Glomerular visceral epithelial cell (primary cell): ENCODE data around the gene NECAB2.

Experiments
- DNase-seq: peaks from one replicate; pipeline ENCODE4 v3.0.0-alpha.2; 2016; ENCODE audit errors: extremely low spot score

The NECAB2 gene

DNA sequence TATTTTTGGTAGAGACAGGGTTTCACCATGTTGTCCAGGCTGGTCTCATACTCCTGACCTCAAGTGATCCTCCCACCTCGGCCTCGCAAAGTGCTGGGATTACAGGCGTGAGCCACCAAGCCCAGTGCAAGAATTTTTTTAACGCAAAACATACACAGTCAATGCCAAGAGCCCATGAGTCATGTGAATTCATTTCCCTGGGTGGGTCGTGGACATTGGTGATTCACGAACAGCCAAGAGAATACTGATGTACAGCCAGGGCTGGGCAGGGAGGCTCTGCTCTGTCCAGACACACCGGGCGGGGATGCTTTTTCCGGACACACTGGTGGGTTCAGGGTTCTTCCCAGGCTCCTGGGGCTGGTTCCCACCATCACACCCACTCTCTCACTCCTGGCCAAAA lies 56.8 kb downstream of the NECAB2 start:
- peak; percentile 19 for DNase-seq

DNA sequence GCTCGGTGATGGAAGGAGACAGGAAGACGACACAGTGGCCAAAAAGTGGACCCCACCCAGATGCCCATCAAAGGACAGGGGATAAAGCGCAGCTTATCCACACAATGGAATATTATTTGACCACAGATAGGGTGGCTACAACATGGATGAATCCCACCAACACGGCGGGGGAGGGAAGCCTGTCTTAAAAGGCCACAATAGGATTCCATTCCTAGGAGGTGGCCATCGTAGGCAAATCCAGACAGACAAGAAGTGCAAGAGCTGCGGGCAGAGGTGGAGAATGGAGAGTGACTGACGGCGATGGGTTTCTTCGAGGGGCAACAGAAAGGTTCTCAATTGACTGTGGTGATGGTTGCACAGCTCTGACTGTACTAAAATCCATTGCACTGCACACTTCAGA lies 58.6 kb downstream of the NECAB2 start:
- DNase-seq = no peak

DNA sequence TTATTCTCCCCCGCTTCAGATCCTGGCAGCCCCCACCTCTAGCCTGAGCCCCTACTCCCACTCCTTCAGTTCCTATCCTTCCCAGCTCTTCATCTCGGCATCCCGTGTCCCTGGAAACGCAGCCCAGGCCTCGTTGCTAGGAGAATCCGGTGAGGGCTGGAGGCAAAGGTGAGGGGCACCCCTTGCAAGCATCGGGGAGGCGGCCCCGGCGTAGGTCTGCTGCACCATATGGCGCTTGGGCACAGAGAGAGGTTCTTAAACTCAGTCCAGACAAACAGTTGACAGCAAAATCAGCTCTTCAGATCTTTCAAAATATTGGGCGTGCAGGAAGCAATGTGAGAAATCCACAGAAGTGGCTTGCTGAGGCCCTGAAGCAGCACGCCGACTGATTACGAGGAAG lies 59.6 kb downstream of the NECAB2 start:
- DNase-seq = no peak

DNA sequence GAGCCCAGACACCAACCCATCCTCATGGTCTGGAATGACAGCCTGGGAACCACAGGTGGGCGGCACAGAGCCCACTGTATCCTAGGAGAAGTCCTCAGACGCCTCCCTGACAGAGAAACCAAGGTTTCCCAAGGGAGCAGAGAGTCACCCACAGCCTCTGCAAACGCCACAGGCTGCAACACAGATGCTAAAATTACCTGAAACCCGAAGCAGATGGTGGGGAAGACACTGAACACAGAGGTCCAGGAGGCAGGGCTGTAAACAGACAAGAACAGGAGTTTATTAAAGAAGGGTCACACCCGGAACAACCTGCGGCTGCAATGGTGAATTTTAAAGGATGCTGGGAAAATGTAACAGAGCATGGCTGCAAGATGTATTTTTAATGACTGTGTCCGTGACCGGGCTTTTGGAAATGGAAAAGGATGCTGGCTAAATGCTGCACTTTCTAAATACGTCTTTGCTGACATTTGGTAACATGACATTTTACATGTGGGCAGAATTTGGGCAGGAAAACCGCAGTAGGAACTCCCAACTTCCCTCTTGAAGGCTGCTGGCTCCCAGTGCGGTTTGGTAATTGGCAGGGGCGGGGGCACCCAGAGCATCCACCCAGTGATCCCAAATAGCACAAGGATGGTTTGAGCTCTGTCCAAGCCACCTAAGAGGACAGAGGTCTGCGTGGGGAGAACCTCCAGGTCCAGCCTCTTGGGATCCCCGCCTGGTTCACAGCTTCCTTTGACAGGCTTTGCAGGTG lies 61.4 kb downstream of the NECAB2 start:
- no peak for DNase-seq

DNA sequence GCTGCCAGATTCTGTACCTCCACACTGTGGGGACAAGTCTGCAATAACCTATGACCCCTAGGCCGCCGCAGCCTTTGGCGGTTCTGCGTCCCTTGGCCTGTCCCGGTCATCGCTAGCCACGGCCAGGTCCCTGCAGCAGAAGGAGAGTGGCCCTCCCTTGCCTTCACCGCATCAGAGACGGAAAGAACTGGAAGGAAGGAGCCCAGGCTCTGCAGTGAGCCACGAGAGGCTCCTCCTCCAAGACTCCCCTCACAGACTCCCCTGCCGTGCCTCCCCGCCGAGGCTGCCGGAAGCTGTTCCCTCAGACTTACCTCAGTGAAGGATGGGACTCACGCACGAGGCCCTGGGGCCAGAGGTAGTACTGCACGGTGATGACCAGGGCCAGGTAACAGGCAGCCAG lies 63.5 kb downstream of the NECAB2 start:
- DNase-seq = no peak

DNA sequence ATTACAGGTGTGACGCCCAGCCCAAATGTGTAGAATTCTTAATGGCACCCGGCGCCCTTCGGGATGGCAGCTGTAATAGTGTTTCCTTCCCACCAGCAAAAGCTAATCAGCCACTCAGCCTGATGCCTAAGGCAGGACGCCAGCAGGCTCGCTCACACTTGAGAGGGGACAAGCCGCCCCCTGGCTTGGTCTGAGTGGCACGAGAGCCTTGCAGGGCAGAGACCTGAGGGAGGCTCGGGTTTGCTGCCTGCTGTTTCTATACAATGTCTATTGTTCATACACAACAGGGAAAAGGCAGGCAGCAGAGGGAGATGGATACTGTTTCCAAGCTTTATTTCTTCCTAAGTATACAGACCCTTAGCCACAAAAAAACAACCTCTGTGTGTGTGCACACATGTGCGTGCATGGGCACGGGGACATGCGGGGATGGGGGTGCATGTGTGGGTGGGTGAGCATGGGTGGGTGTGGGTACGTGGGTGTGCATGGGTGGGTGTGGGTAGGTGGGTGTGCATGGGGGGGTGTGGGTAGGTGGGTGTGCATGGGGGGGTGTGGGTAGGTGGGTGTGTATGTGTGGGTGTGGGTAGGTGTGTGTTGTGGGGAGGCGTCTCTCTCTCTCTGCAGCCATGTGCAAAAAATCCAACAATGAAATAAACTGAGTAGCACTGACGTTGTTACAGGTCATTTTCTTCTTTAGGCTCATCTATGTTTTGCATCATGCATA lies 64.6 kb downstream of the NECAB2 start:
- DNase-seq = no peak

DNA sequence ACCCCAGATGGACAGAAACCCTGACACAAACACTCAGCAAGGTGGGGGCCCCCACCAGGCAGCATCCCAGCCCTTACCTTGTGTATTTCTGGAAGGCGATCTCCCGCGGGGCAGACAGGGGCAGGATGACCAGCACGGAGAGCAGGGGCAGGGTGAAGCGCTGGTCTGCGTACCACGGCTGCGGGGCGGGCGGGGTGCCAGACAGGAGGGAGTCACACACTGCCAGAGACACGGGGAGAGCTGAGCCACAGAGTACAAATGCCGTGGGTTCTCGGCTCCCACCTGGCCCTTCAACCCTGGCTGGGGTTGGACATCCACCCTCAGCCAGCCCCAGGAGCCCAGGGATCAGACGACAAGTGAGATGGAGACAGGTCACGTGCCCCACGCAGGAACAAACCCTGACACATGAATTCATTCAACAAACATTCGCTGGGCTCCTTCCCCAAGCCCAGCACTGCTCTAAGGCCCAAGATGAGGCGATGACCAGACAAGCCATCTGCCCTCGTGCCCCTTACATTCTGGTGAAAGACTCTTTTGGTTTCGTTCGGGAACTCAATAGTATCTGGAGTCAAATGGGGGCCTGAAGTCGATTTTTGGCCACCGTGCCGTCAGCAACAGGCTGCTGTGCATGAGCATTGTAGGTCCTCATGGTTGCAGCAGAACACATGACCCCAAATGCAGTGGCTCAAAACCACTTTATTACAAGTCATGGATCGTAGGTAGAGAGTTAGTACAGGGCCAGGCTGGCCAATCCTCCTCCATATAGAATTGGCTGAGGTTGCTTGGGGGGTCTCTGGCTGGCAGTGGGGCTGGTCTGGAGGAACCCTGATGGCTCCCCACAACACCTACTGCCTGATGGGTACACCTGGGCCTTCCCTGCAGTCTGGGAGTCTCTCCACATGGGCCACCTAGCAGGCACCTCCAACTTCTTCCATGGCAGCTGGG lies 65.5 kb downstream of the NECAB2 start:
- no peak for DNase-seq

DNA sequence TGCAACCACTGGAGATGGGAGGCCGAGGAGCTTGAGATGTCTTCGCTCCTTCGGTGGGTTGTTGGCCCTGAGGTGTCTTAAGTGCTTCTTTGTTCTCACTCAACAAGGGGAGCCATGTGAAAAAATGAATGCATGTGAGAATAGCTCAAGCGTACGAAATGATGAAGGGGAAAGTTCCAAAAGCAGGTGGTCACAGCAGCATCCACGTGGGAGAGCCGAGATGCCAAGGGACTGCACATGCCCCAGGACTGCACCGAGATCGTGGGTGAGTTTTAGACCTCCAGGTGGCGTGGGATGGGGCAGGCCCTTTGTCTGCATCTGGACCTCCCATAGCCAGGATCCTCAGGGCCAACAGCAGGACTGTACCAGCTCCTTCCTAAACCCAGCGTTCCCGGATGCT lies 66.5 kb downstream of the NECAB2 start:
- no peak for DNase-seq

DNA sequence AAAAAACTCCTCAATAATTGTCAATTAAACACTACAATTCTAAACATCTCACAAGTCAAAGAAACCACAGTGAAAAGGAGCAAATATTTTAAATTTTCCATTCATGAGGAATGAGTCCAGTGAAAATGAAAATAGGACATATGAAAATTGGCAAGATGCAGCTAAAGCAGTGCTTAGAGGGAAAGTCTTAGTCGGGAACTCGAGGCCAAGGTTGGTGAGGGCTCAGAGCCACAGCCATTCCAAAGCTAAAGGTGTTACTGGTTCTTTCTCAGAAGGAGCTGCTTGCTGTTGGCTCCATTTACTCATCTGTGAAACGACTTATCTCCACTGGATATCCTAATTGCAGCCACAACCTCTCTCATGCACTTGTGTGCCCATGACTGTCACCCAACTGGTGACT lies 68.1 kb downstream of the NECAB2 start:
- no peak for DNase-seq

DNA sequence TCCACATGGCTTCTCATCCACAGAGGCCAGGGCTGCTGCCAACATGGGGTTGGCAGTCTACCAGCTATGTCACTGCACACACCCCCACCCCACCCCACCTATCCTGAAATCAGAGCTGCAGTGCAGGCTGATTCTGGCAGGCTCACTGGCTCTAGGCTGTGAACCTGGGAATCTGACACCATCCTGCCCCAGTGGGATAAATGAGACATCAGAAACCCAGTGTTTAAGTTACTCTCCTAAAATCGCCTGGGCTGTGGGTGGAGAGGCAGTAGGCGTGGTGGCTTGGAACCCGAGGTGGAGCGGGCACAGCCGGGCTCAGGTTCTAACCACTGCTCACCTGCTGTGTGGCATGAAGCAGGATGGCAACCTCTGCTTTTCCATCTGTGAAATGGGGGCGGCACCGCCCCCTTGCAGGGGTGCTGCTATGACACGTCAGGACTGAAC lies 69.0 kb downstream of the NECAB2 start:
- no peak for DNase-seq

DNA sequence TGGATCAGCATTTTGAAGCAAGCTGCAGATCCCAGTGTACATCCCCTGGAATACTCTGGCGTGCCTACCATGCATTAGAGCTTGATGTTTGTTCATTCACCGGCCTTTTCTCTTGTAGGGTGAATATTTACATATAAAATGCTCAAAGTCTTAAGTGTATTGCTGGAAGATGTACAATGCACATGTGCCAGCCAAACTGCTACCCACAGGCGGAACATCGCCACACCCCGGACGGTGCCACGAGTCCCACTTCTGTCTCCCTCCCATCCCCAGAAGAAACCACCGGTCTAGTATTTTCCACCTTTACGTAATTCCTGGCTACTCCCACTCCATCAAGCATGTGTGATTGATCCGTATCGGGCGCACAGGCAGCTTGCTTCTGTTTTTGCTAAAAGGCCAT lies 70.4 kb downstream of the NECAB2 start:
- DNase-seq = no peak

DNA sequence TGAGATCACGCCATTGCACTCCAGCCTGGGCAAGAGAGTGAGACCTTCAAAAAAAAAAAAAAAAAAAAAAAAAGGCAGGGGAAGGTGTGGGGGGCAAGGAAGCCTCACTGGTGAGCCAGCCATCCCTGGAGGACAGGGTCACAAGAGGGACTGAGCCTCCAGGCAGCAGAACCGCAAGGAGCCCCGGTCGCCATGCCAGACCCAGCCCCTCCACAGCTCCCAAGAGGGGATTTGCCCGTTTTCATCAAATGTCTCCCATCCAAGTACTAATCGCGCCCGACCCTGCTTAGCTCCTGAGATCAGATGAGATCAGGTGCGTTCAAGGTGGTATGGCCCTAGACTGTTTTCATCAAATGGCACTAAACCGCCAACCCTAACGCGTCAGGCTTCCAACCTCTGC lies 71.7 kb downstream of the NECAB2 start:
- no peak for DNase-seq

DNA sequence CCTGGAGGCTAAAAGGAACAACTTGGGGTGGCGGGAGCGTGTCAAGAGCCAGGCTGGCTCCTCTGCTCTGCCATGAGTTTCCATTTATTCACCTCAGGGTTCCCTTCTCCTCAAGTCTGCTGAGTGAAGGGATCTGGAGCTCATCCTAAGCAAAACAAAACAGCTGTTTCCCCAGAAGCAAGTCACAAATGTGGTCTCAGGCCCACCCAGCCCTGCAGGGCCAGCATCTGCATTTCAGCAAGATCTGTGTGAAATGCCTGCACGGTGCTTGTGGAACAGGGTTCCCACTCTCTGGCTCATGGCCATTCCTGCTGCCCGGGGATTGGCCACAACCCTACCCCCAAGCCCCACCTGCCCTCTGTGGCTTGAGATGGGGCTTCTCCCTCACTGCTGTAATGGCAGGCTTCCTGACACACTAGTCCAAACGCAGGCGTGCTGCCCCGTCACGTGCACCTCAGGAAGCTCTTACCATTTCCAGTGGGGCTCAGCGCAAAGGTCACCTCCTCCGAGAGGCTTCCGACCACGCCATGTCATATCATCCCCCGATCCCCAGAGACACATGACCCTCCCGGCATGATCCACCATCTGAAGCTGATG lies 72.3 kb downstream of the NECAB2 start:
- DNase-seq = no peak

DNA sequence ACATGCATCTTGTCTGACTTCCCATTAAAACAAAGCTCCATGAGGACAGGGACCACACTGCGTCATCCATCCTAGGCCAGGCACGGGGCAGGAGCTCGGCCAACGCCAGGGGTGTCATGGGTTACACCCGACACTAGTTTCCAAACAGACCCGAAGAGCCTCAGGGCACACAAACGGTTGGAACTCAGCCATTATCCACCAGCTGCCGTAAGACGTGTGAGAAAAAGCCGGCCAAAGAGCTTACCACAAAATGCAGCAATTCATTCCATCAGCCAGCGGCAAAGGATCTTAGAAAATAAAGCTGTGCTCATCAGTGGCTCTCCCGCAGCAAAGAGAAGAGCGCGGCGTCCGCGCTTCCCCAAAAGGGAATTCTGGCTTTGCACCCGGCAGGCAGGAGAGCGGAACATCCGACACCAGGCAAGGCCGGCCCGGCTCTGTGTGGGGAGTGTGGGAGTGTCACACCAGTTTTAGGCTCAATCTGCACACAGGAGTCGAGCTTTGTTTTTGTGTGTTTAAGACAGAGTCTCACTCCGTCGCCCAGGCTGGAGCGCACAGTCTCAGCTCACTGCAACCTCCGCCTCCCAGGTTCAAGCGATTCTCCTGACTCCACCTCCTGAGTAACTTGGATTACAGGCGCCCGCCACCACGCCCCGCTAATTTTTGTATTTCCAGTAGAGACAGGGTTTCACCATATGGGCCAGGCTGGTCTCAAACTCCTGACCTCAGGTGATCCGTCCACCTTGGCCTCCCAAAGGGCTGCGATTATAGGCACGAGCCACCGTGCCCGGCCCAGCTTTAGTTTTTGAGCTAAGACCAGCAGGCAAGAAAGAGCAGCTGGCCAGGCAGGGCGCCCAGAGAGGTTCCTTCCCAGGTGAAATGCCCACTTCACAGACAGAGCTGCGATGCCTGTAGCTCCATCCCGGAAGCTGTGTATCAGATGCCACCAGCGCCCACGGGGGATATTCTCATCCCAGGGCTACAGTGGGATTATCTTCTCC lies 73.1 kb downstream of the NECAB2 start:
- DNase-seq = no peak

DNA sequence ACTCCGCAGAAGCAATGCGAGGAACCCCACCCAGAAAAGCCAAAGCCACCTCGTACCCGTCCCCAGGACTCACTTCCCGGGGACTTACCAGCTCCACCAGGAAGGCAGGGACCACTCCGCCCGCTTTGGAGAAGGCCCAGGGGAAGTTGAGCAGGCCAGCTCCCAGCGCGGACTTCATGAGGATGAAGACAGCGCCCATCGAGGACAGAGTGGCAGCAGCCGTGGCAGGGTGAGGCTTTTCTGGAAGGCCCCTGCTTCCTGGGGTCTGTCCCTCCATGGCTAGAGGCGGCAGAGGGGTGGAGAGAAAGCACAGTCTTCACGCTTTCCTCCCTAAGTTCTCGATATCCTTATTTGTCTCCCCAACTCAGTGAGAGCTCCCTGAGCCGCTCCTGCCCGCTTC lies 73.8 kb downstream of the NECAB2 start:
- DNase-seq = no peak

DNA sequence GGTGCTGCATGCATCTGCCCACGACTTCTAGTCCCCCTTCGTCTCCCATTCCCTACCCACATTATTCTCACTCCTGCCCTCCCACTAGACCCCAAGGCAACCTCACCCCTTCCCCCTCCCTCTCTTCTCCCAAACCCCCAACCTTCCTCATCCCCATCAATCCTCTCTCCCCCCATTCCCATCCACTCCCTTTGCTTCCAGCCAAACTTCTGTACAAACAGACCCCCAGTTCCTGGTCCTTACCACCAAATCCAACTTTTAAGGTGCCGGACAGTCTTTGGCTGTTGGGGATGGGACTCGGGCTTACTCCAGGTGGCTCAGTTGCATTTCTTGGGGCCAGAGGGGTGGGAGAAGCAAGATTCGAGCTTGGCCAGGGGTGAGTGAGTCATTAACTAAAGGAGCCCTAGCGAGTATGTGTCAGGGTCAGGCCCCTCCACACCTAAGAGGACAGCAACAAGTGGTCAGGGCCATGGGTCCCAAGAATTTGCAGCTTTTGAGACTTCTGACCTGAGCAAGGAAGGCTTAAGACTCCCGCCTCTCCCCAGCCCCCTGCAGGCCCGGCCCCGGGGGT lies 74.3 kb downstream of the NECAB2 start, which contains the start of gene SLC38A8:
TSS of gene SLC38A8 (minus strand) at position 488 of the 571 bp plus-strand sequence. CDS start 638 bp downstream, outside the sequence.
- DNase-seq = no peak

DNA sequence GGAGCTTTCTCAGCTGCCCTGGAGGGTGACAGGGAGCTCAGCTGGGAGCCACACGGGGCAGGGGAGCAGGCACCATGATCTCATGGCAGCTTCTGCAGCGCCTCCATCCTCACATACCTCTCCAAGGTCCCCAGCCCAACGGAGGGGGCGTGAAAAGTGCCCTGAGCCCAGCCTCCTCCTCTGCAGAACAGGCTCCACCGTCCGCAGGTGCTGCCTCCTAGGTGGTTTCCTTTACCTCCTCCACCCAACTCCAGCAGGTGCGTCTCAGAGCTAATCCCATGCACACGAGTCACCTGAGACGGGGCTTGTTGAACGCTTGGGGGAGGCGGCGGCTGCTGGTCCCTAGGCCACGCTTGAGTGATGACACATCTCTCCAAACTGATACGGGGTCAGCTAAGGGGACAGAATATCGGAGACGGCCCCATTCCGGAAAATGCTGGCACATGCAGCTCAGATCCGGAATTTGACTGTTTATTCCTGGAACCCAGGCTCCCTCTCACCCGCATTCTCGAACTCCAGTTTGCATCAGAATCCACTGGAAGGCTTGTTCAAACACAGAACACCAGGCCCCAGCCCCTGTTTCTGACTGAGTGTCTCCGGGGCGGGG lies 74.9 kb downstream of the NECAB2 start:
- no peak for DNase-seq

DNA sequence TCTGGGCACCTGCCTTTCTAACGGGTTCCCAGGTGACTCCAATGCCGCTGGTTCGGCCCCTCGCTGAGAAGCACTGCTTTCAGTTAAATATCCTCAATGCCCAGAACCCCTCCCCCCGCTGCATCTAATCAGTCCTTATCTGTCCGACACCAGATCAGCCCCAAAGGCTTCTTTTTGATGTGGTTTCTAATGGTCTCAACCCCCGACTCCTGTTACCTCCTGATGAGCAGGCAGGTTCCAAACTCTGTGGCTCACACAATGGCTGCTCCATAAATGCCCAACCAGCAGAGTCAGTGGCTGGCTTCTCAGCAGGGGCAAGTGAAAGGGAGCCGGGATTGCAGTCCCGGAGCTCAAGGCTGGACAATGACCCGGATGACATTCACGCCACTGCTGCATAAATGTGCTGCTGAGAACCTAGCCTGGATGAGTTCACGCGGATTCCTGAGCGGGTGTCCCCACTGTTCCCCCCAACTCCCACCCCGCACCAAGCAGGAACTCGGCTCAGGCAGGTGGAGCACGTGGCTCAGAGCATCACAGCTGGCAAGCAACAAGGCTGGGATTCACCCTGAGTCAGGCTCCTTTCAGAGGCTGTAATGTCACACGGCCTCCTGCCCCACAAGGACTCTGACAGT lies 75.6 kb downstream of the NECAB2 start:
- no peak for DNase-seq

DNA sequence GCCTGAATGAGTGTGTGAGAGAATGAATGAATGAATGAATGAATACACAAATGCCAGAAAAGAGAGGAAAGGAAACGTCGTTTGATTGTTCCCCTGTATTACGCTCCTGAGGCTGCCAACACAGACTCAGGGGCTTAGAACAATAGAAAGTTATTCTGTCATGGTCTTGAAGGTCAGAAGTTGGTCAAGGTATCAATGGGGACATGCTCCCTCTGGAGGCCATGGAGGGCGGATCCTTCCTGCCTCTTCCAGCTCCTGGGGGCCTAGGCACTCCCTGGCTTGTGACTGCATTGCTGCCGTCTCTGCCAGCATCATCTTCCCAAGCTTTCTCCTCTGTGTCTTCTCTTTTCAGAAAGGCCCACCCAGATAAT lies 76.1 kb downstream of the NECAB2 start:
- peak; percentile 42 for DNase-seq
